Right lobe of liver (tissue), 6 donors: ENCODE data around the gene PHLDB2. TPM values are rescaled to one million over a fixed set of nuclear protein-coding genes. Genes with fewer than 3 reads are reported as not detected.

Experiments used
- ATAC-seq, 4 donors: fragments of 200-7000 bp; cut with Tn5 transposase; one replicate each; pipeline ENCODE4 v1.9.1; 2020; ENCODE audit warnings: mild to moderate bottlenecking in 4 of 4, moderate library complexity in 4 of 4
- DNase-seq, 3 donors: peaks; one replicate each; pipeline ENCODE4 v3.0.0-alpha.2; 2020
- H3K27ac ChIP-seq, 3 donors: fragments of 200-600 bp; one replicate each; pipeline ENCODE4 v1.8.0; 2022
- H3K27me3 ChIP-seq, 2 donors: fragments of 200-600 bp; one replicate each; pipeline ENCODE4 v1.8.0; 2022
- H3K36me3 ChIP-seq, 4 donors: fragments of 200-600 bp; sonication (generic) in 1 of 4; one replicate each; pipeline versions ENCODE4 v1.5.1 to v1.8.0; 2017 to 2022; ENCODE audit warnings: control low read depth in 1 of 4
- H3K4me1 ChIP-seq, 4 donors: fragments of 200-600 bp; sonication (generic) in 1 of 4; one replicate each; pipeline versions ENCODE4 v1.5.1 to v1.8.0; 2017 to 2022; ENCODE audit warnings: control low read depth in 1 of 4
- H3K4me3 ChIP-seq, 3 donors: fragments of 200-600 bp; one replicate each; pipeline ENCODE4 v1.8.0; 2022
- H3K9me3 ChIP-seq, 4 donors: fragments of 200-600 bp; sonication (generic) in 1 of 4; one replicate each; pipeline versions ENCODE4 v1.5.1 to v1.8.0; 2017 to 2022; ENCODE audit warnings: control low read depth in 1 of 4
- CTCF ChIP-seq, 4 donors: fragments of 200-600 bp in 3 of 4; fragments of 450-650 bp in 1 of 4; IDR thresholded peaks; one replicate each; pipeline versions ENCODE4 v1.5.1 to v1.8.0; 2016 to 2022; ENCODE audit warnings: antibody characterized with exemption in 4 of 4, mild to moderate bottlenecking in 2 of 4
- POLR2A ChIP-seq: fragments of 450-650 bp; IDR thresholded peaks from one replicate; pipeline ENCODE4 v1.6.1; 2017; ENCODE audit warnings: antibody characterized with exemption, mild to moderate bottlenecking
- WGBS: methylation state at CpG from one replicate; pipeline ENCODE4 v1.1.6; 2018; ENCODE audit warnings: low coverage, low lambda C conversion rate; ENCODE audit not compliant: insufficient coverage; ENCODE audit errors: missing lambda C conversion rate; 5-methylcytosine and 5-hydroxymethylcytosine counted together
- intact Hi-C, 2 donors: fragments of 100-400 bp; cut with DNase I; formaldehyde crosslinking; loops; one replicate each; pipeline versions ENCODE4 v1.11.2 to v1.14.1; 2022
- total RNA-seq, 6 experiments: library from RNA; depleted of rRNA in 2 of 6; stranded (reverse); fragments of >200 nt in 2 of 6; fragmentation: NEBNext Ultra II Directional in 3 of 6; extraction: Animal tissue kit (Norgen Biotek cat#: 25700) in 3 of 6; gene quantifications; one replicate each; pipeline versions ENCODE4 v1.1.0 to v1.2.4, GENCODE V29; 2016 to 2023
- donor health status: DM: no; HTN: yes; CAD: no.
- donor health status: DM: no; HTN: no; CAD: no.
- donor health status: DM: no; HTN: no; CAD: no.
- donor health status: DM: no; HTN: yes; CAD: no.
- donor health status: DM: no; HTN: yes; CAD: no.

The PHLDB2 gene
- total RNA-seq, 6 experiments from 2014 or later: 21.9 to 40.6 (median 31.2) TPM

- H3K27me3 ChIP-seq: no peaks in the 10 kb centered on the region
- TF ChIP-seq POLR2A (no peak), CTCF (IDR thresholded peaks at IDR 0.05) (no peak)
- no peak for DNase-seq
- ATAC-seq: no peak
- H3K4me3 ChIP-seq: no peak overlapping the region
- 56% methylated on average over 10 of the region's 10 CpGs for WGBS
- H3K36me3 ChIP-seq: no peaks in the 10 kb centered on the region
- intact Hi-C loops: no loop called here
- no peaks in the 10 kb centered on the region for H3K9me3 ChIP-seq
- H3K4me1 ChIP-seq: peaks cover 0 to 36% (median 4%) of the 10 kb centered on the region in 4 donors
- H3K27ac ChIP-seq: peak overlapping the region in 2 of 3 donors; percentile 5 to 34
Observed at GRCh38 chr3:111980716-111981456, 121.8 kb downstream of the PHLDB2 start.

DNA sequence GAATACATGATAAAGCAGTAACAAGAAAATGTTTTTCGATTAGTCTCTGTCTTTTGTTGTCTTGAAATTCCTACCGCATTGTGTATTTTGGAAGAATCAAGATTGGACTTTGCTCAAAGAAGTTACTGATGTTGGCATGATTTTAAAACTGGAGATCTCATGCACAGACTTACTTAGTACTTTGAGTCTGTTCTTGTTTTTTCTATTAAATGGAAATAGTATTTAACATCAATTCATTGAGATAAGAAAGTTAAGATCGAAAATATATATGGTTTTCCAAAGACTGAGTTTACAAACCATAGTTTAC, 122.3 kb downstream of the PHLDB2 start:
- Histone ChIP-seq H3K4me3 (no peak overlapping the region), H3K27me3 (no peaks in the 10 kb centered on the region), H3K9me3 (no peaks in the 10 kb centered on the region), H3K4me1 (peaks cover 0 to 36% (median 4%) of the 10 kb centered on the region in 4 donors), H3K36me3 (no peaks in the 10 kb centered on the region), H3K27ac (peak overlapping the region in 2 of 3 donors; percentile 5 to 34)
- DNase-seq (no peak), ATAC-seq (peak in 1 of 4 donors; percentile 13)
- no peak for TF ChIP-seq CTCF (IDR thresholded peaks at IDR 0.05)
- no peak for TF ChIP-seq POLR2A
- 26% methylated on average over 3 of the region's 3 CpGs for WGBS
- intact Hi-C loops: no loop called here

- Histone ChIP-seq H3K4me1 (peaks cover 0 to 33% (median 4%) of the 10 kb centered on the region in 4 donors), H3K36me3 (peaks cover 0 to 12% (median 0%) of the 10 kb centered on the region in 4 donors), H3K27me3 (no peaks in the 10 kb centered on the region), H3K9me3 (no peaks in the 10 kb centered on the region), H3K4me3 (no peak overlapping the region), H3K27ac (no peak overlapping the region)
- 57% methylated on average over 2 of the region's 2 CpGs for WGBS
- ATAC-seq (no peak), DNase-seq (no peak)
- no peak for TF ChIP-seq POLR2A
- no peak for TF ChIP-seq CTCF (IDR thresholded peaks at IDR 0.05)
- intact Hi-C loops: no loop called here
Observed at GRCh38 chr3:111984636-111985298, 125.7 kb downstream of the PHLDB2 start.

DNA sequence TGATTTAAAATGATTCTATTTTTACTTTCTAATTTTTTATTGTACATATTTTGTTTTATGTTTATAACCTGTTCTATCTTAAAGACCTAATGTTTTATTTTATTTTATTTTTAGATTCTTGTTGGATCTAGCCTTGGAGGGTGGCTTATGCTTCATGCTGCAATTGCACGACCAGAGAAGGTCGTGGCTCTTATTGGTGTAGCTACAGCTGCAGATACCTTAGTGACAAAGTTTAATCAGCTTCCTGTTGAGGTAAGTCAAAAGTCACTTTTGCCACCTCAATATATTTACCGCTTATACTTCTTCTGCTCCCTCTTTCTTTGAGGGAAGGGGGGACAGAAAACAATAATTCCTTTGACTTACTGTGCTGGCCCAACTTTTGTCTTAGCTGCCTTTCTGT, 127.7 kb downstream of the PHLDB2 start:
- Histone ChIP-seq H3K4me3 (no peak overlapping the region), H3K4me1 (peaks cover 0 to 18% (median 4%) of the 10 kb centered on the region in 4 donors), H3K9me3 (no peaks in the 10 kb centered on the region), H3K36me3 (peaks cover 0 to 20% (median 5%) of the 10 kb centered on the region in 4 donors), H3K27ac (no peak overlapping the region), H3K27me3 (no peaks in the 10 kb centered on the region)
- DNase-seq (no peak), ATAC-seq (no peak)
- WGBS: 89% methylated on average over 3 of the region's 3 CpGs
- TF ChIP-seq POLR2A: no peak
- TF ChIP-seq CTCF (IDR thresholded peaks at IDR 0.05): no peak
- intact Hi-C loops: no loop called here
